ENCODE measurements around the gene ARID1B. TPM values are rescaled to one million over a fixed set of nuclear protein-coding genes. Genes with fewer than 3 reads are reported as not detected.
A peak's percentile ranks its signal among the peaks of the same experiment; 100 is the strongest.

Gene ARID1B
- total RNA-seq, 1 donor from 2014 or later, result 75.4 TPM

DNA sequence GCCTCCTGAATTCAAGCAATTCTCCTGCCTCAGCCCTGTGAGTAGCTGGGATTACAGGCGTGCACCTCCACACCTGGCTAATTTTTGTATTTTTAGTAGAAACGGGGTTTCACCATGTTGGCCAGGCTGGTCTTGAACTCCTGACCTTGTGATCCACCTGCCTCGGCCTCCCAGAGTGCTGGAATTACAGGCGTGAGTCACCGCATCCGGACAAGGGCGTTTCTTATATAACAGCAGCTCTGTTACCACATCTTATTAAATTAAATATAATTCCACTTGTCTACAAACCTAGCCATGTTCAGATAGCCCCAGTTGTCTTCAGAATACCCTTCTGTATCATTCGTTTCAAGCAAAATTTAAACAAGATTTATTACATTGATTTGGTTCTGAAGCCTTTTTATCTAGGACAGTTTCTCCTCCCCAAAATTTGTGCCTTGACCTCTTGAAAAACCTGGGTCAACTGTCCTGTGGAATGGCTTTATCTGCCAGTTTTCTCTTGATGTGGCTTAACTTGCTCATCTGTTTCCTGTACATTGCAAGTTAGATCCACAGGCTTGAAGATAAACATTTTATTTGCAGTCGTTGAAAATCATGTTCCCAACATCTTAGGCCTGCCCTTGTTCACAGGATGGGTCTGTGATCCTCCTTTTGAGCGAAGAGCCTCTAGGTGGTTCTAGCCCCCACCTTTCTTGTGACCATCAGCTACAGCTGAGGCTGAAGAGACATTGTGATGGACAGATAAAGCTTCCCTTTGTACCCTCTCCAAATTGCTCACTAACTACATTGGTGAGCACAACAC lies 132.2 kb downstream of the ARID1B start:
- no peaks in the 10 kb centered on the region for H3K36me3 ChIP-seq (ENCODE audit: insufficient read depth, low read length)
- Mint-ChIP-seq H3K4me1 (ENCODE audit: low read depth, unreplicated experiment) (peaks cover 23% of the 10 kb centered on the region), H3K4me3 (ENCODE audit: unreplicated experiment) (no peak overlapping the region), H3K27me3 (ENCODE audit: low read depth, unreplicated experiment) (no peaks in the 10 kb centered on the region), H3K27ac (ENCODE audit: unreplicated experiment) (no peak overlapping the region), H3K36me3 (ENCODE audit: low read depth, unreplicated experiment) (no peaks in the 10 kb centered on the region), H3K9me3 (ENCODE audit: unreplicated experiment) (no peaks in the 10 kb centered on the region)
- no peak overlapping the region for H3K4me2 ChIP-seq (ENCODE audit: low read length)
- H3K4me1 ChIP-seq (ENCODE audit: insufficient read depth, low read length), result no peaks in the 10 kb centered on the region
- no peaks in the 10 kb centered on the region for H3K9me3 ChIP-seq (ENCODE audit: insufficient read depth, low read depth, low read length)
- DNase-seq (ENCODE audit: low read depth) (no peak), FAIRE-seq (no peak)
- no peak for TF ChIP-seq EZH2 (IDR thresholded peaks at IDR 0.05; ENCODE audit: insufficient read depth, low read length)
- H3K9ac ChIP-seq (ENCODE audit: low read length), result no peak overlapping the region
- no peak overlapping the region for H2AFZ ChIP-seq (ENCODE audit: low read depth, low read length)
- no peaks in the 10 kb centered on the region for H3K27me3 ChIP-seq (ENCODE audit: insufficient read depth, low read length)
- H3K79me2 ChIP-seq (ENCODE audit: insufficient read depth, low read length), result peaks cover 45% of the 10 kb centered on the region
- no peak overlapping the region for H3K4me3 ChIP-seq (ENCODE audit: insufficient read depth, low read depth, low read length)
- H4K20me1 ChIP-seq (ENCODE audit: insufficient read depth, low read length), result peaks cover 56% of the 10 kb centered on the region
- no peak overlapping the region for H3K27ac ChIP-seq (ENCODE audit: low read depth, low read length)

- Histone ChIP-seq H3K36me3 (ENCODE audit: insufficient read depth, low read length) (no peaks in the 10 kb centered on the region), H3K27ac (ENCODE audit: low read depth, low read length) (no peak overlapping the region), H4K20me1 (ENCODE audit: insufficient read depth, low read length) (peaks cover 54% of the 10 kb centered on the region), H2AFZ (ENCODE audit: low read depth, low read length) (no peak overlapping the region), H3K9ac (ENCODE audit: low read length) (no peak overlapping the region), H3K27me3 (ENCODE audit: insufficient read depth, low read length) (no peaks in the 10 kb centered on the region), H3K4me2 (ENCODE audit: low read length) (no peak overlapping the region), H3K9me3 (ENCODE audit: insufficient read depth, low read depth, low read length) (no peaks in the 10 kb centered on the region), H3K79me2 (ENCODE audit: insufficient read depth, low read length) (peaks cover 46% of the 10 kb centered on the region), H3K4me1 (ENCODE audit: insufficient read depth, low read length) (no peaks in the 10 kb centered on the region), H3K4me3 (ENCODE audit: insufficient read depth, low read depth, low read length) (no peak overlapping the region)
- Mint-ChIP-seq H3K9me3 (ENCODE audit: unreplicated experiment) (no peaks in the 10 kb centered on the region), H3K36me3 (ENCODE audit: low read depth, unreplicated experiment) (no peaks in the 10 kb centered on the region), H3K4me1 (ENCODE audit: low read depth, unreplicated experiment) (peaks cover 23% of the 10 kb centered on the region), H3K4me3 (ENCODE audit: unreplicated experiment) (no peak overlapping the region), H3K27me3 (ENCODE audit: low read depth, unreplicated experiment) (no peaks in the 10 kb centered on the region), H3K27ac (ENCODE audit: unreplicated experiment) (peak overlapping the region; percentile 4)
- TF ChIP-seq, protein P1, sequence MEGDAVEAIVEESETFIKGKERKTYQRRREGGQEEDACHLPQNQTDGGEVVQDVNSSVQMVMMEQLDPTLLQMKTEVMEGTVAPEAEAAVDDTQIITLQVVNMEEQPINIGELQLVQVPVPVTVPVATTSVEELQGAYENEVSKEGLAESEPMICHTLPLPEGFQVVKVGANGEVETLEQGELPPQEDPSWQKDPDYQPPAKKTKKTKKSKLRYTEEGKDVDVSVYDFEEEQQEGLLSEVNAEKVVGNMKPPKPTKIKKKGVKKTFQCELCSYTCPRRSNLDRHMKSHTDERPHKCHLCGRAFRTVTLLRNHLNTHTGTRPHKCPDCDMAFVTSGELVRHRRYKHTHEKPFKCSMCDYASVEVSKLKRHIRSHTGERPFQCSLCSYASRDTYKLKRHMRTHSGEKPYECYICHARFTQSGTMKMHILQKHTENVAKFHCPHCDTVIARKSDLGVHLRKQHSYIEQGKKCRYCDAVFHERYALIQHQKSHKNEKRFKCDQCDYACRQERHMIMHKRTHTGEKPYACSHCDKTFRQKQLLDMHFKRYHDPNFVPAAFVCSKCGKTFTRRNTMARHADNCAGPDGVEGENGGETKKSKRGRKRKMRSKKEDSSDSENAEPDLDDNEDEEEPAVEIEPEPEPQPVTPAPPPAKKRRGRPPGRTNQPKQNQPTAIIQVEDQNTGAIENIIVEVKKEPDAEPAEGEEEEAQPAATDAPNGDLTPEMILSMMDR (IDR thresholded peaks at IDR 0.05; ENCODE audit: insufficient read depth, low read depth, low read length), result no peak
- TF ChIP-seq EZH2 (IDR thresholded peaks at IDR 0.05; ENCODE audit: insufficient read depth, low read length), result no peak
- no peak for DNase-seq (ENCODE audit: low read depth)
- FAIRE-seq, result no peak
Measured at GRCh38 chr6:156910011-156910334, 132.8 kb downstream of the ARID1B start.

DNA sequence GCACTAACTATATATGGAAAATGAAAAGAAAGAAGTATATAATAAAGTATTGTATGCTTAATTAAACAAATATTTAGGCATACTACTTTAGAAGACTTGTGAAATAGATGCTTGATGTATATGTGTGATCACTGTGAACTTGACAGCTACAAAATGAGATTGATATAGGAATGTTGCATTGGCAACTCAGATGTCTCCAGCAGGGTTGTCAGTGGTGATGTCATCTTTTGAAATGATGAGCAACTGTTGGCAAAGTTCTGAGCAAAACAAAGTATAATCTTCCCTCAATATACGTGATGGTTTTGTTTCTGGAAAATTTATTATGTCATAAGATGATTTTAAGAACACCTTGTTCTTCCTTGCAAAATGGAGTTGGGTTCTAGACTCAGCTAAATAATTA lies 133.8 kb downstream of the ARID1B start:
- peaks cover 41% of the 10 kb centered on the region for H3K79me2 ChIP-seq (ENCODE audit: insufficient read depth, low read length)
- Mint-ChIP-seq H3K4me1 (ENCODE audit: low read depth, unreplicated experiment) (peaks cover 21% of the 10 kb centered on the region), H3K27me3 (ENCODE audit: low read depth, unreplicated experiment) (no peaks in the 10 kb centered on the region), H3K27ac (ENCODE audit: unreplicated experiment) (no peak overlapping the region), H3K4me3 (ENCODE audit: unreplicated experiment) (no peak overlapping the region), H3K9me3 (ENCODE audit: unreplicated experiment) (no peaks in the 10 kb centered on the region), H3K36me3 (ENCODE audit: low read depth, unreplicated experiment) (no peaks in the 10 kb centered on the region)
- no peak overlapping the region for H3K4me2 ChIP-seq (ENCODE audit: low read length)
- FAIRE-seq (peak; percentile 41), DNase-seq (ENCODE audit: low read depth) (no peak)
- no peaks in the 10 kb centered on the region for H3K4me1 ChIP-seq (ENCODE audit: insufficient read depth, low read length)
- H3K4me3 ChIP-seq (ENCODE audit: insufficient read depth, low read depth, low read length), result no peak overlapping the region
- no peak overlapping the region for H3K9ac ChIP-seq (ENCODE audit: low read length)
- H3K27me3 ChIP-seq (ENCODE audit: insufficient read depth, low read length), result no peaks in the 10 kb centered on the region
- H3K27ac ChIP-seq (ENCODE audit: low read depth, low read length), result no peak overlapping the region
- H4K20me1 ChIP-seq (ENCODE audit: insufficient read depth, low read length), result peaks cover 47% of the 10 kb centered on the region
- no peaks in the 10 kb centered on the region for H3K36me3 ChIP-seq (ENCODE audit: insufficient read depth, low read length)
- TF ChIP-seq, protein P1 (IDR thresholded peaks at IDR 0.05; ENCODE audit: insufficient read depth, low read depth, low read length), result no peak
- TF ChIP-seq EZH2 (IDR thresholded peaks at IDR 0.05; ENCODE audit: insufficient read depth, low read length), result no peak
- H3K9me3 ChIP-seq (ENCODE audit: insufficient read depth, low read depth, low read length), result no peaks in the 10 kb centered on the region
- H2AFZ ChIP-seq (ENCODE audit: low read depth, low read length), result no peak overlapping the region

All from astrocyte (in vitro differentiated cells and primary cell).